ENCODE data around the gene TFB1M.
A peak's percentile ranks its signal among the peaks of the same experiment; 100 is the strongest.
"Not testable (repeated sequence)": the region's sequence is repeated elsewhere in the genome, so short reads cannot be mapped to it uniquely, and the experiment has no call there.

The TFB1M gene

DNA sequence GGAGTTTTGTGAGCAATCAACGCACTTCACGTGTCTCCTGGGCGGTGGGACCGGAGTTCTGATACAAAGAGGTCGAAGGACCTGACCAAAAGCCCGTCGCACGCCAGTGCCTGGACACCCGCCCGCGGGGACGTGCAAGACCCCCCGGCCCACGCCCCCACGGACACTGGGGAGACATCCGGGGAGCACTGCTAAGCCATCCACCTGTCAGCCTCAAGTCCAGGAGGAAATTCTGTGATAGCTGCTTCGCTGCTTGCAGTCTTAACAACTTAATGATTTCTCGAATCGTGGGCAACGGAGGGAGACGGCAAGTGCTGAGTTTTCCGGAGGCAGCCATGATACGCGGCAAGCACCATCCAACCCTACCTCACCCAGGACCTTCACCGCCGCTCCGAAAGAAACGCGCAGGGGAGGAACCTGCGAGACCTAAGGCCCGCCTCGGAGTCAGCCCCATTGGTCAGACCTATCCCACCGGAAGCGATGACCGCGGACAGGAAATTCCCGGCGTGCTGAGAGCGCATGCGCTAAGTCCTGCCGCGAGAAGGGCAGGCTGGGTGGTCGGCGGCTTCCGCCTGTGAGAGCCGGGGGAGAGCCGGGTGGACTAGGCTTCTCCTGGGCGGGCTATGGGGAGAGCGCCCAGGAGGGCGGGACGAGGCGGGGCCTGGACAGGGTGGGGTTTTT lies at the start of gene TFB1M (continued):
- no peak; the same call in 1 of the 2 replicates for TF ChIP-seq ZNF391 (tag by site-specific recombination; IDR thresholded peaks at IDR 0.05; ENCODE audit: borderline replicate concordance, low read depth)
- TF ChIP-seq, protein P1, sequence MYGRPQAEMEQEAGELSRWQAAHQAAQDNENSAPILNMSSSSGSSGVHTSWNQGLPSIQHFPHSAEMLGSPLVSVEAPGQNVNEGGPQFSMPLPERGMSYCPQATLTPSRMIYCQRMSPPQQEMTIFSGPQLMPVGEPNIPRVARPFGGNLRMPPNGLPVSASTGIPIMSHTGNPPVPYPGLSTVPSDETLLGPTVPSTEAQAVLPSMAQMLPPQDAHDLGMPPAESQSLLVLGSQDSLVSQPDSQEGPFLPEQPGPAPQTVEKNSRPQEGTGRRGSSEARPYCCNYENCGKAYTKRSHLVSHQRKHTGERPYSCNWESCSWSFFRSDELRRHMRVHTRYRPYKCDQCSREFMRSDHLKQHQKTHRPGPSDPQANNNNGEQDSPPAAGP (tag by site-specific recombination; IDR thresholded peaks at IDR 0.05): peak; percentile 15; the same call in 1 of the 2 replicates
- 0 out of 2 replicates have a peak, but pooled peaks have one; percentile 56 for TF ChIP-seq YY2 (tag by site-specific recombination; IDR thresholded peaks at IDR 0.05)
- 0 out of 2 replicates have a peak, but pooled peaks have one; percentile 10 for TF ChIP-seq MYNN (tag by site-specific recombination; IDR thresholded peaks at IDR 0.05; ENCODE audit: borderline replicate concordance)
- peak; percentile 19 for TF ChIP-seq SP7 (tag by site-specific recombination; IDR thresholded peaks at IDR 0.05)
- peak; percentile 60; the same call in 1 of the 2 replicates for TF ChIP-seq ZNF501 (tag by site-specific recombination; IDR thresholded peaks at IDR 0.05)
- TF ChIP-seq ZNF600 (tag by site-specific recombination; IDR thresholded peaks at IDR 0.05): no peak
- no peak for TF ChIP-seq REPIN1 (tag by site-specific recombination; IDR thresholded peaks at IDR 0.05; ENCODE audit: low read depth)
- TF ChIP-seq ZNF830 (tag by site-specific recombination; IDR thresholded peaks at IDR 0.05; ENCODE audit: low read depth): no peak
- no peak for TF ChIP-seq ZNF157 (tag by site-specific recombination; IDR thresholded peaks at IDR 0.05)
- TF ChIP-seq, protein P2, sequence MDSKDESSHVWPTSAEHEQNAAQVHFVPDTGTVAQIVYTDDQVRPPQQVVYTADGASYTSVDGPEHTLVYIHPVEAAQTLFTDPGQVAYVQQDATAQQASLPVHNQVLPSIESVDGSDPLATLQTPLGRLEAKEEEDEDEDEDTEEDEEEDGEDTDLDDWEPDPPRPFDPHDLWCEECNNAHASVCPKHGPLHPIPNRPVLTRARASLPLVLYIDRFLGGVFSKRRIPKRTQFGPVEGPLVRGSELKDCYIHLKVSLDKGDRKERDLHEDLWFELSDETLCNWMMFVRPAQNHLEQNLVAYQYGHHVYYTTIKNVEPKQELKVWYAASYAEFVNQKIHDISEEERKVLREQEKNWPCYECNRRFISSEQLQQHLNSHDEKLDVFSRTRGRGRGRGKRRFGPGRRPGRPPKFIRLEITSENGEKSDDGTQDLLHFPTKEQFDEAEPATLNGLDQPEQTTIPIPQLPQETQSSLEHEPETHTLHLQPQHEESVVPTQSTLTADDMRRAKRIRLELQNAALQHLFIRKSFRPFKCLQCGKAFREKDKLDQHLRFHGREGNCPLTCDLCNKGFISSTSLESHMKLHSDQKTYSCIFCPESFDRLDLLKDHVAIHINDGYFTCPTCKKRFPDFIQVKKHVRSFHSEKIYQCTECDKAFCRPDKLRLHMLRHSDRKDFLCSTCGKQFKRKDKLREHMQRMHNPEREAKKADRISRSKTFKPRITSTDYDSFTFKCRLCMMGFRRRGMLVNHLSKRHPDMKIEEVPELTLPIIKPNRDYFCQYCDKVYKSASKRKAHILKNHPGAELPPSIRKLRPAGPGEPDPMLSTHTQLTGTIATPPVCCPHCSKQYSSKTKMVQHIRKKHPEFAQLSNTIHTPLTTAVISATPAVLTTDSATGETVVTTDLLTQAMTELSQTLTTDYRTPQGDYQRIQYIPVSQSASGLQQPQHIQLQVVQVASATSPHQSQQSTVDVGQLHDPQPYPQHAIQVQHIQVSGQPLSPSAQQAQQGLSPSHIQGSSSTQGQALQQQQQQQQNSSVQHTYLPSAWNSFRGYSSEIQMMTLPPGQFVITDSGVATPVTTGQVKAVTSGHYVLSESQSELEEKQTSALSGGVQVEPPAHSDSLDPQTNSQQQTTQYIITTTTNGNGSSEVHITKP (tag by site-specific recombination; IDR thresholded peaks at IDR 0.05): peak; percentile 78; the same call in 1 of the 2 replicates
- TF ChIP-seq ZNF302 (tag by site-specific recombination; IDR thresholded peaks at IDR 0.05; ENCODE audit: low read depth): no peak
- TF ChIP-seq OVOL3 (tag by site-specific recombination; IDR thresholded peaks at IDR 0.05): no peak
- TF ChIP-seq ZNF292 (tag by site-specific recombination; IDR thresholded peaks at IDR 0.05; ENCODE audit: borderline replicate concordance, low read depth): no peak
- TF ChIP-seq ZNF121 (tag by site-specific recombination; IDR thresholded peaks at IDR 0.05): no peak
- TF ChIP-seq TCF7L2 (IDR thresholded peaks at IDR 0.05; ENCODE audit: borderline replicate concordance, low read depth, low read length): no peak
- no peak for TF ChIP-seq ZNF792 (tag by site-specific recombination; IDR thresholded peaks at IDR 0.05)
- TF ChIP-seq SALL2 (tag by site-specific recombination; IDR thresholded peaks at IDR 0.05; ENCODE audit: borderline replicate concordance): no peak
- TF ChIP-seq, protein P3, sequence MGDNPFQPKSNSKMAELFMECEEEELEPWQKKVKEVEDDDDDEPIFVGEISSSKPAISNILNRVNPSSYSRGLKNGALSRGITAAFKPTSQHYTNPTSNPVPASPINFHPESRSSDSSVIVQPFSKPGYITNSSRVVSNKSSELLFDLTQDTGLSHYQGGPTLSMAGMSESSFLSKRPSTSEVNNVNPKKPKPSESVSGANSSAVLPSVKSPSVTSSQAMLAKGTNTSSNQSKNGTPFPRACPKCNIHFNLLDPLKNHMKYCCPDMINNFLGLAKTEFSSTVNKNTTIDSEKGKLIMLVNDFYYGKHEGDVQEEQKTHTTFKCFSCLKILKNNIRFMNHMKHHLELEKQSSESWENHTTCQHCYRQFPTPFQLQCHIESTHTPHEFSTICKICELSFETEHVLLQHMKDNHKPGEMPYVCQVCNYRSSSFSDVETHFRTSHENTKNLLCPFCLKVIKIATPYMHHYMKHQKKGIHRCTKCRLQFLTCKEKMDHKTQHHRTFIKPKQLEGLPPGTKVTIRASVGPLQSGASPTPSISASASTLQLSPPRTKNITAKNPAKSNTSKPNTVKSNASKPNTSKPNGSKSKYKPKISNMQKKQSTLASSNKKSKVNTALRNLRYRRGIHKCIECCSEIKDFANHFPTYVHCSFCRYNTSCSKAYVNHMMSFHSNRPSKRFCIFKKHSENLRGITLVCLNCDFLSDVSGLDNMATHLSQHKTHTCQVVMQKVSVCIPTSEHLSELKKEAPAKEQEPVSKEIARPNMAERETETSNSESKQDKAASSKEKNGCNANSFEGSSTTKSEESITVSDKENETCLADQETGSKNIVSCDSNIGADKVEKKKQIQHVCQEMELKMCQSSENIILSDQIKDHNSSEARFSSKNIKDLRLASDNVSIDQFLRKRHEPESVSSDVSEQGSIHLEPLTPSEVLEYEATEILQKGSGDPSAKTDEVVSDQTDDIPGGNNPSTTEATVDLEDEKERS (tag by site-specific recombination; IDR thresholded peaks at IDR 0.05): no peak
- TF ChIP-seq, protein P4, sequence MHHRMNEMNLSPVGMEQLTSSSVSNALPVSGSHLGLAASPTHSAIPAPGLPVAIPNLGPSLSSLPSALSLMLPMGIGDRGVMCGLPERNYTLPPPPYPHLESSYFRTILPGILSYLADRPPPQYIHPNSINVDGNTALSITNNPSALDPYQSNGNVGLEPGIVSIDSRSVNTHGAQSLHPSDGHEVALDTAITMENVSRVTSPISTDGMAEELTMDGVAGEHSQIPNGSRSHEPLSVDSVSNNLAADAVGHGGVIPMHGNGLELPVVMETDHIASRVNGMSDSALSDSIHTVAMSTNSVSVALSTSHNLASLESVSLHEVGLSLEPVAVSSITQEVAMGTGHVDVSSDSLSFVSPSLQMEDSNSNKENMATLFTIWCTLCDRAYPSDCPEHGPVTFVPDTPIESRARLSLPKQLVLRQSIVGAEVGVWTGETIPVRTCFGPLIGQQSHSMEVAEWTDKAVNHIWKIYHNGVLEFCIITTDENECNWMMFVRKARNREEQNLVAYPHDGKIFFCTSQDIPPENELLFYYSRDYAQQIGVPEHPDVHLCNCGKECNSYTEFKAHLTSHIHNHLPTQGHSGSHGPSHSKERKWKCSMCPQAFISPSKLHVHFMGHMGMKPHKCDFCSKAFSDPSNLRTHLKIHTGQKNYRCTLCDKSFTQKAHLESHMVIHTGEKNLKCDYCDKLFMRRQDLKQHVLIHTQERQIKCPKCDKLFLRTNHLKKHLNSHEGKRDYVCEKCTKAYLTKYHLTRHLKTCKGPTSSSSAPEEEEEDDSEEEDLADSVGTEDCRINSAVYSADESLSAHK (tag by site-specific recombination; IDR thresholded peaks at IDR 0.05): no peak

DNA sequence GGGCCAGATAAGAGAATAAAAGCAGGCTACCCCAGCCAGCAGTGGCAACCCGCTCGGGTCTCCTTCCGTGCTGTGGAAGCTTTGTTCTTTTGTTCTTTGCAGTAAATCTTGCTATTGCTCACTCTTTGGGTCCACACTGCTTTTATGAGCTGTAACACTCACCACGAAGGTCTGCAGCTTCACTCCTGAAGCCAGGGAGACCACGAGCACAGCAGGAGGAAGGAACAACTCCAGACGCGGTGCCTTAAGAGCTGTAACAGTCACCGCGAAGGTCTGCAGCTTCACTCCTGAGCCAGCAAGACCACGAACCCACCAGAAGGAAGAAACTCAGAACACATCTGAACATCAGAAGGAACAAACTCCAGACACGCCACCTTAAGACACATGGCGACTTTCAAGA lies 49.7 kb upstream of the TFB1M start:
- H3K9me3 ChIP-seq (ENCODE audit: control insufficient read depth, insufficient read depth, low read depth, low read length); H3K36me3 ChIP-seq (ENCODE audit: control insufficient read depth in 2 of 2, insufficient read depth in 1 of 2, low read length in 2 of 2); POLR2A ChIA-PET; H3K4me3 ChIP-seq (ENCODE audit: low read depth, low read length); H3K27ac ChIP-seq (ENCODE audit: extremely low read depth, low read depth, low read length); H3K4me1 ChIP-seq (ENCODE audit: control insufficient read depth, insufficient read depth, low read length): not testable (repeated sequence)
- CTCF ChIA-PET: interaction anchor here (0.6 kb wide), 1 partner anchor 130 kb away, joined by 3 read pairs; no protein-coding TSS in a partner anchor

DNA sequence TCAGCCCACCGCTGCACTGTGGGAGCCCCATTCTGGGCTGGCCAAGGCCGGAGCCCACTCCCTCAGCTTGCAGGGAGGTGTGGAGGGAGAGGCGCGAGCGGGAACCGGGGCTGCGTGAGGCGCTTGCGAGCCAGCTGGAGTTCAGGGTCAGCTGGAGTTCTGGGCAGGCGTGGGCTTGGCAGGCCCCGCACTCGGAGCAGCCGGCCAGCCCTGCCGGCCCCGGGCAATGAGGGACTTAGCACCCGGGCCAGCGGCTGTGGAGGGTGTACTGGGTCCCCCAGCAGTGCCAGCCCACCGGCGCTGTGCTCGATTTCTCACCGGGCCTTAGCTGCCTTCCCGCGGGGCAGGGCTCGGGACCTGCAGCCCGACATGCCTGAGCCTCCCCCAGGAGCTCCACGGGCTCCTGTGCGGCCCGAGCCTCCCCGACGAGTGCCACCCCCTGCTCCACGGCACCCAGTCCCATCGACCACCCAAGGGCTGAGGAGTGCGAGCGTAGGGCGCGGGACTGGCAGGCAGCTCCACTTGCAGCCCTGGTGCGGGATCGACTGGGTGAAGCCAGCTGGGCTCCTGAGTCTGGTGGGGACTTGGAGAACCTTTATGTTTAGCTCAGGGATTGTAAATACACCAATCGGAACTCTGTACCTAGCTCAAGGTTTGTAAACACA lies 48.8 kb upstream of the TFB1M start:
- H3K36me3 ChIP-seq (ENCODE audit: control insufficient read depth in 2 of 2, insufficient read depth in 1 of 2, low read length in 2 of 2); POLR2A ChIA-PET; H3K27ac ChIP-seq (ENCODE audit: extremely low read depth, low read depth, low read length); H3K9me3 ChIP-seq (ENCODE audit: control insufficient read depth, insufficient read depth, low read depth, low read length); H3K4me1 ChIP-seq (ENCODE audit: control insufficient read depth, insufficient read depth, low read length); H3K4me3 ChIP-seq (ENCODE audit: low read depth, low read length): not testable (repeated sequence)
- CTCF ChIA-PET: interaction anchor here (0.6 kb wide), 1 partner anchor 130 kb away, joined by 3 read pairs; no protein-coding TSS in a partner anchor
